Activated CD4-positive, alpha-beta T cell treated with anti-CD3 and anti-CD28 coated beads, Interleukin-10, Interleukin-2, amounts not matched to agents 100 ng/mL and 50 ng/mL, durations not matched to agents 16 hours and 8 hours (primary cell): ENCODE data around the gene NXPH3.

ENCODE experiments used
- DNase-seq: peaks from one replicate; pipeline ENCODE4 v3.0.0-alpha.2; 2020

The NXPH3 gene

DNA sequence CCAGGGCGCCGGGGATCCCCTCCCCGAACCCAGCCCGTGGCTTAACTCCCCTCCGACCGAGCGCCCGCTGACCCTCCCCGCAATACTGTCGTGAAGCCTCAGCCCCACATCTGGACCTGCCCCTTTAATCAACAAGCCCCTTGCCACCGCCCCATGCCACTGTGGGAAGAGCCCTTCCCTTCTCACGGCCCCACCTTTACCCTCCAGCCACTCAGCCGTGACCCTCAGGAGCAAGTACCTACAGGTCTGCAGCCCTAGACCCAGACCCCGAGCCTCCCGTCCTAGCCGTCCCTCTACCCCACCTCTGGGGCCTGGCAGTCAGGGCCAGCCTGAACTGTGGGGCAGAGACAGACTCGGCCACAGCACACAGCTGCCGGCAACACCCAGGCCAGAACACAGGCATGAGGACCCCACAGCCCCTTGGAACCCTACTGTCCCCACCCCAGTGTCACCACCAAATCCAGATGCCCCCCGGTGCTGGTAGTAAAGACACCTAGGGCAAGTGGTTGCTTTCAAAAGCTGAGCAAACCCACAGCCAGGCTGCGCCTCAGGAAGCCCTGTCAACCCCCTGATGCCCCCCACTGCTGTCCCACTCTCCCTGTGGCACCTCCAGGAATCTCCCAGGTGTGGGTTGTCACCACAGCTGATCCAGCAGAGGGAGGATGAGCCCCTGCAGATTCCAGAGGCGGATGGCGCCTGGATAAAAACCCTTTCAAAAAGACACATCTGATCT is 1.4 kb downstream of the NXPH3 start:
- DNase-seq: no peak

DNA sequence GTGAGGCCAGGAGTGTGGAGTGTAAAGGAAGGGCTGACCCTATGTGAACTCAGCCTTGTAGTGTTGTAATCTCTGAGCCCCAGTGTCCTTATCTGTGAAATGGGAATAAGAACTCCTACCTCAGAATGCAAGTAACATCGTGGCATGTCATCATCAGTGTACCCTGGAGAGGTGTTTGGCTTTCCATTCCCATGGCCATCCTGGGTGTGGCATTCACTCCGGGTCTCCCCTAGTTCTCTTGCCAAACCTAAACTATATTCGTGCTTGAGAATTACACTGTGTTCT is 1.9 kb downstream of the NXPH3 start:
- no peak for DNase-seq

DNA sequence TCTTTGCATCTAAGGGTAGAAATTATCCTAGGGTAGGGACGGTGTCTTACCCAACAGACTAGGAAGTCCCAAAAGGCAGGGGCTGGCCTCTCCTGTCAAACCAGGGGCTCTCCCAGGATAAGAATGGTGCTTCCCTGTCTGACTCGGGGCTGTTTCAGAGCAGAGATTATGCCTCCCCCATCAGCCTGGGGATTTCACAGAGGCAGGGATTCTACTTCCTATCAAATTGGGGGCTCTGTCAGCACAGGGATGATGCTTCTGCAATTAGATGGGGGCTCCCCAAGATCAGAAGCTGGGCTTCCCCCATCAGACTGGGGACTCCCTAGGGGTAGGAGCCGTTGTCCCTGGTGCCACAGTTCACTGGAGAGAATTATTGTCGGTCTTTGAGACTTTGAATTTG is 2.3 kb downstream of the NXPH3 start:
- DNase-seq: no peak

DNA sequence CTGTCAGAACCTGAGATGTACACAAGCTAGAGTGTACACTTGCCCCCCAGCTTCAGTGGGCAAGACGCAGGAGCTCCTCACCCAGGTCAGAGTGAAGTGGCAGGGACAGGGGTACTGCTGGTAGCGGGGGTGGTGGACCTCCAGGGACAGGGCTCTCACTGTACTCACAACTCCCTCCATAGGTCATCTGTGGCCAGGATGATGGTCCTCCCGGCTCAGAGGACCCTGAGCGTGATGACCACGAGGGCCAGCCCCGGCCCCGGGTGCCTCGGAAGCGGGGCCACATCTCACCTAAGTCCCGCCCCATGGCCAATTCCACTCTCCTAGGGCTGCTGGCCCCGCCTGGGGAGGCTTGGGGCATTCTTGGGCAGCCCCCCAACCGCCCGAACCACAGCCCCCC is 2.7 kb downstream of the NXPH3 start:
- no peak for DNase-seq

DNA sequence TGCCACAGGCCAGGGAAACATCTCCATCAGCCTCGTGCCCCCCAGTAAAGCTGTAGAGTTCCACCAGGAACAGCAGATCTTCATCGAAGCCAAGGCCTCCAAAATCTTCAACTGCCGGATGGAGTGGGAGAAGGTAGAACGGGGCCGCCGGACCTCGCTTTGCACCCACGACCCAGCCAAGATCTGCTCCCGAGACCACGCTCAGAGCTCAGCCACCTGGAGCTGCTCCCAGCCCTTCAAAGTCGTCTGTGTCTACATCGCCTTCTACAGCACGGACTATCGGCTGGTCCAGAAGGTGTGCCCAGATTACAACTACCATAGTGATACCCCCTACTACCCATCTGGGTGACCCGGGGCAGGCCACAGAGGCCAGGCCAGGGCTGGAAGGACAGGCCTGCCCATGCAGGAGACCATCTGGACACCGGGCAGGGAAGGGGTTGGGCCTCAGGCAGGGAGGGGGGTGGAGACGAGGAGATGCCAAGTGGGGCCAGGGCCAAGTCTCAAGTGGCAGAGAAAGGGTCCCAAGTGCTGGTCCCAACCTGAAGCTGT is 3.4 kb downstream of the NXPH3 start:
- no peak for DNase-seq

DNA sequence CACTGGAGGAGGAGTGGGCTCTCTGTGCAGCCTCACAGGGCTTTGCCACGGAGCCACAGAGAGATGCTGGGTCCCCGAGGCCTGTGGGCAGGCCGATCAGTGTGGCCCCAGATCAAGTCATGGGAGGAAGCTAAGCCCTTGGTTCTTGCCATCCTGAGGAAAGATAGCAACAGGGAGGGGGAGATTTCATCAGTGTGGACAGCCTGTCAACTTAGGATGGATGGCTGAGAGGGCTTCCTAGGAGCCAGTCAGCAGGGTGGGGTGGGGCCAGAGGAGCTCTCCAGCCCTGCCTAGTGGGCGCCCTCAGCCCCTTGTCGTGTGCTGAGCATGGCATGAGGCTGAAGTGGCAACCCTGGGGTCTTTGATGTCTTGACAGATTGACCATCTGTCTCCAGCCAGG is 3.9 kb downstream of the NXPH3 start:
- DNase-seq: no peak

DNA sequence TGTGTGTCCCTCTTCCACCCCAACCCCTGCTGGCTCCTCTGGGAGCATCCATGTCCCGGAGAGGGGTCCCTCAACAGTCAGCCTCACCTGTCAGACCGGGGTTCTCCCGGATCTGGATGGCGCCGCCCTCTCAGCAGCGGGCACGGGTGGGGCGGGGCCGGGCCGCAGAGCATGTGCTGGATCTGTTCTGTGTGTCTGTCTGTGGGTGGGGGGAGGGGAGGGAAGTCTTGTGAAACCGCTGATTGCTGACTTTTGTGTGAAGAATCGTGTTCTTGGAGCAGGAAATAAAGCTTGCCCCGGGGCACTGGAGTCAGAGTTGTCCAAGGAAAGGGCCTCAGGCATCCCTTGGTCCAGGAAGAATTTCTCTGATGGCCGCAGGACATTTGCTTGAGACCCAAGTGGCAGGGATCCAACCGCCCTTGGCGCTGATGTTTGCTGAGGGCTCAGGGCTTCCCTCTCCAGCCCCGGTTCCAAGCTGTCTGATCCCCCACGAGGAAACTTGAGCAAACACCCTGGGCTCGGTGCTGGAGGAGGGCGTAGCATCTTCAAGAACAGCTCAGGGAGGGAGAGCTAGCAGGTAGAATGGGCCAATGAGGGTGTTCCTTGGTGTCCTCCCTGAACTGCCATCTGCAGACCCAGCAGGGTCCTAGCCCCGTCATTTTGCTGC is 4.5 kb downstream of the NXPH3 start:
- no peak for DNase-seq

DNA sequence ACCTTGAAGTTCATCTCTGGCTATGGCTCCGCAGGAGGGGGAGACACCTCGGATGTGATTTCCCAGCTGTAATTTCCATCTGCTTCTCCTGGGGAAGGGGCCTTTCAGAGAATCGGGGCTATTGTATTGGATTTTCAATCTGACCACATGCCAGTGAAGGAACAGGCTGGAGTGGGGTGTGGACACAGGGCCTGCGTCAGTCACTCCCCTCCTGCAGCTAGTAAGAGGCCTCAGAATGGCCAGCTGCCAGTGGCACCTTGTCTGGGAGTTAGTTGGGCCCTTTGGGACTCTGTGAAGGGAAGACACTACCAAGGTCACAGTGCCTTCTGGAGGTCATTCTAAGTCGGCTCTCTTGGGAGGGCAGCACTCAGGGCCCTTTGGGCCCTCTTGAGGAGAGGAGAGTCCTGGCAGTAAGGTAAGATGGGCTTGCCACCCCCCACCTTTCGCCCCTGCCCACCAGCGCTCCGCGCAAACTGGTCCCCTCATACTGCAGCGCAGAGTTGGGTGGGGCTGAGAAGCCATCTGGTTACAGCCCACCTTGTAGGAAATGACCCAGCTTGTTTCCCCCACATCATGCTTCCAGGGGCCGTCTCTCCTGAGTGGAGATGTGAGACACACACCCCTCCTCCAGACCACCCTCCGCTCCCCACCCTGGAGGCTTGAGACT is 5.4 kb downstream of the NXPH3 start:
- DNase-seq: no peak

DNA sequence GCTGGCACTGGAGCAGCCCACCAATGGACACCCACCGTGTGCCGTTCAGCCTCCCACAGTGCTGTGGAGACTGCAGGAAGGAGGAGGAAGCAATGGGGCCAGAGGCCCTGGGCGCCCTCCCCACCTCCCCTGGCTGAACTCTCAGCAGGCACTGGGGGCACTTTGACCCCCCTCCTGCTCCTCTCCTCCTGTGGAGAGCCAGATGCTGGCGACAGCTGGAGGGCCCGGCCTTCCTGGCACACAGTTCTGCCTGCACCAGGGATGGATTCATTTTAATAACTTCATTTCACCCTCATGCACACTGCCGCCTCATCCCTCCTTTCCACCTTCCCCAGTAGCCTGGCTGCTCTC is 6.0 kb downstream of the NXPH3 start:
- no peak for DNase-seq

DNA sequence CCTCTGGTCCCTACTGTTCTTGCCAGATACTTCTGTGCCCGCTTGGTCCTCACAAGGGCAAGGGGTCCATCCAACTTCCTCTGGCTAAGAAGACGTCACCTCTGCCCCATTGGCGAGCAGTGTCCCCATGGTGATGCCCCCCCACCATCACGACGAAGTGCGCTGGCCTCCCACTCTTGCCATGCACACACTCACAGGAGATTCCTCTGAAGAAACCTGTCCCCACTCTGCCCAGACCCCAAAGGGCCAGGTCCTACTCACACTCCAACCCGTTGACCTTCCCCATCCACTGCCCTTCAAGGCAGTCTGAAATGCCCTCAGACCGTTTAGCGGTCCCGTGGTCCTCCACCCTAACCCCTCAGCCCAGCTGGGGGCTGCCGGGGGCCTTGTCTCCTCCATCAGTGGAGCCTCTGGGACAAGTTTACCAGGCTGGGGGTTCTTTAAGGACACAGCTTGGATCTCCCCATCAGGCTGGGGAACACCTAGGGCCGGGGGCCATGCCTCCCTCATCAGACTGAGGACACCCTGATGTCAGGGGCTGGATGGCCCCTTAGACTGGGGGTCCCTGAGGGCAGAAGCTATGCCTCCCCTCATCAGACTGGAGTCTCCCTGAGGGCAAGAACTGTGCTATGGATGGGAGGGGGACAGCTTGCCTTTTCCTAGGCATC is 6.5 kb downstream of the NXPH3 start:
- no peak for DNase-seq

DNA sequence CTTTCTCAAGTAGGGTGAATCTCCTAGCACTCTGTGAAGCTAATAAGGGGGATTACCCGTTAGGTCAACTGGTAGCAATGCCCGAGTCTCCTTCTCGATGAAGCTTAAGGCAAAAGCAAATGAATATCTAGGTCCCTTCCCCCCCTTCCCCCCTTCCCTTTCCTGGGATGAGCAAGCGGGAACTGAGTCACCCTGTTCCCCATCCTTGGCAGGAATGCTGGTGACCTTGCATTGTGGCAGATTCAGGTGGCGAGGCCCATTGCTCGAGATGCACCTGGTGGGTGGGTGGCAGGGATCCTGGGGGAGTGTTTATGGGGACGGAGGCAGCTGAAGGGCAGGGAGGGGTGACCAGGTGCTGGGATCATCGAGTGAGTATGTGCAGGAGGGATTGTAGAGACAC is 7.1 kb downstream of the NXPH3 start:
- DNase-seq: no peak

DNA sequence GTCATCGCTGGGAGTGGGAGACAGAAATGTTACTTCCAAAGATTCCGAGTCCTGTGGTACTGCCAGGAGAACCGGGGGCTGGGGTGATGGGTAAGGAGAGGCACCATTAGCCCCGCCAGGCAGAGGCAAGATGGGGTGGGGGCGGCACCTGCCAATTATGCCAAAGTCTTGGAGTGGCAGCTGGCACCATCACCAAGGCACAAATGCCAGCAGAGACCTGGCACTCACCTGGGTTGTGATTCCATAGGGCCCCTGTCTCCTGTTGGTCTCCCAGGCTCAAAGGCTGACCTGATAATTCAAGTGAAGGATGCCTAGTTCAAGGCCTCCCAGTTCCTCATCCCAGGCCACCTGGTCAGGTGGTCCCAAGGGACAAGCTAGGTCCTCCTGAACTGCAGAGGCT is 7.6 kb downstream of the NXPH3 start:
- no peak for DNase-seq

DNA sequence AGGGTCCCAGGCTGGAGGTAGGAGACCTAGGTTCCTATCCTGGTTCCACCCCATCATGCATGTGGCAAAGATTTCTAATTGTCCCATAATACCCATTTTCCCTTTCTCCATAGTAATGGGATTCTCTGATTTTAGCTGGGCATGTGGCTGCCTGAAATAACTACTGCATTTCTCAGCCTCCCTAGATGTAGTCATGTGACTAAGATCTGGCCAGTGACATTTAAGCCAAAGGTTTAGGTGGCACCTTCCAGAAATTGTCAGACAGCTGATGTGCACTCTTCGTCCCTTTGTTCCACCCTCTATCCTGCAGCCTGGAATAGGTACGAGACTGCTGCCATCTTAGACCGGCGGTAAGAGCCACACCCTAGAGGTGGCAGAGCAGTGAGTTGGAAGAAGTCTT is 8.2 kb downstream of the NXPH3 start:
- no peak for DNase-seq

DNA sequence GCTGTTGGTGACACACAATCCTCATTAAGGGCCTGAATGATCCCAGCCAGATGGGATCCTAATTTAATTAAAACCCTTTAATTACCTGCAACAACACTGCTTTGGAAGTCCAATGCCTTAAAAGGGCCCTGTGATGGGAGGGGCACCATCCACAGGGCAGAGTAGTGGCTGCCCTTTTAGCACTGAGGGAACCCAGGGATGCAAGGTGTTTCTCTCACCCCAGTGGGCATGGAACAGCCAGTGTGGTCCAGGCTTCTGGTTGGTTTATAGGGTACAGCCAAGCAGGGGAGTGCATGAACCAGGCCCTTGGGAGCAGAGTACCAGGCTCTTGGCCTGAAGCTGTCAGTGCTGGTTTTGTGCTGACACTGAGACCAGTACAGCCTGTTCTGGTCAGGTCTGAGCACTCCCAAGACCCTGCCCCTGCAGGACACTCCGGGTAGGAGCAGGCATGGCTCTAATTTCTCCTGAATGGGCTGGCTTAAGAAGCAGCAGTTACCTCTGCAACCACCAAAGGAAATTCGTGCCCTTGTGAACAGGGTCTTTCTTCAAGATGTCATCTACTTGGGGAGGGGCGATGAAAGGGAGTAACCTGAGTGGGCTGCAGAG is 9.9 kb downstream of the NXPH3 start:
- DNase-seq: no peak

DNA sequence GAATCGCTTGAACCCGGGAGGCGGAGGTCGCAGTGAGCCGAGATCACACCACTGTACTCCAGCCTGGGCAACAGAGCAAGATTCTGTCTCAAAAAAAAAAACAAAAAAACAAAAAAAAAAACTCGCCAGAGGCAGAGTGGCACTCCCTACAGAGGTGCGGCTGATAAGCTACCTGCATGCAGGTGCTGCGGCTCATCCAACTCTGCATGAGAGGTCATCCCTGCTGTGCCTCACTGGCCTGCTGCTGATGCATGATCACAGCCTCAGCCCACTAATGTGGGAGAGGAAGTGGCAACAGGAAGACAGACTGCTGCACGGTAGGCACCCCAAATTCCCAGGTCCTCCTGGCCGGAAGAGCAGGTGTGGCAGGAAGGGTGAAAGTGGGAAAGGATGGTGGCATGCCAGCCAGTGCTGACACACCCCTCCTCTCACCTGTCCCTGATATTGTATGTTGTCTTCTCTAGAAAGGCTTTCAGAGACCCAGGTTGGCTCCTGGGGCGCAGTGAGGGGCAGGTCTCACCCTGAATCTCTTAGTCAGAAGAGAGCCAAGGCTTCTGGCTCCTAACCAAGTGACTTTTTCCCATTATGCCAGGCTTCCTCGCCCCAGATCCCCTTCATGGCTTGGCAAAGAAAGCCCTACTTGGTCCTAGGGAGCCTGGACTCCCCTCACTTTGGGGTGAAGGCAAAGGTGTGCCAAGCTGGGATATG is 11.8 kb downstream of the NXPH3 start:
- DNase-seq: no peak

DNA sequence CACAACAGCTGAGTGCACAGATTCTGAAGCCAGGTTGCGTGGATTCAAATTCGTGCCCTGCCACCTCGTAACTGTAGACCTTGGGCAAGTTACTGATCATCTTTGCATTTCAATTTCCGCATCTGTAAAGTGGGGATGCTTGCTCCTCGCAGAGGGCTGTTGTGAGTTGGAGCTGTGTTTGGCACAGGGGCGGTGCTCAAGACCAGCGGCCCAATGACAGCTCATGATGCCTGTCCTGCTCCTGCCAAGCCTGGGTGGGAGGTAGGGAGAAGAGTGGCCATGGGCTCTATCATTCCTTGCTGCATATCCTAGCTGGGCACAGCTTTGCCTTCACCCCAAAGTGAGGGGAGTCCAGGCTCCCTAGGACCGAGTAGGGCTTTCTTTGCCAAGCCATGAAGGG is 12.6 kb downstream of the NXPH3 start:
- DNase-seq: no peak

DNA sequence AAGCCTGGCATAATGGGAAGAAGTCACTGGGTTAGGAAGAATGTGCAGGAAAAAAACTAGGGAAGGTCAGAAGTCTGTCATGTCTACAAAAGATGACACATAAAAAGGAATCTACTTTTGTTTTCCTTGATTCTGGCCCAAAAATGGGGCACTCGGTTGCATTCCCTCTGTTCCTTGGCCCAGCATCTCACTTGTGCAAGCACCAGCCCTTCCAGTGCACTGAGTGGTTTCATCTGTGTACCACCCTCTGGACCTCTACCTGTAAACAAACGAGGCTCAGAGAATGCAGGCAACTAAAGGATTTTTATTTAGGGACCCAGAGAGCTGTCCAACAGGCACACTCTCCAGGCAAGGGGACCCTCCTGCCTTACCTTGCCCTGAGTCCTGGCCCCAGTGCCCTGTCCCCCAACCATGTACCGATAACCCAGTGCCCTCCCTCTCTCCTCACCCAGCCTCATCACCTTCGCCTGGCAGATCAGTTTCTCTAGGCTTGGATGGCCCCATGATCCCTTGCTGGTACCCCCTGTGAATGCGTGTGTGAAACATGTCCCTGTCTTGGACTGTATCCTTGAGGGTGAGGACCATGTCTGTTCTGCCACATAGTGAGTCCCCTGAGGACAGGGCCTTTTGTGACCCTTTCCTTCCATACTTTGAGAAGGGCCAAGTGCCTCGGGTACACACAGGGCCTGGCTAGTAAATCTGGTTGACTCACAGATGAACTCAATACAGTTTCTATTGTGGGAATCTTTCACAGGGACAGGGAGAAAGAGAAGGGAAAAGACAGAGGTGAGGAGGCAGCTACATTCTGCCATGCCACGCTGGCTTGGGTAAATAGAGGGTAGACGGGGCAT is 13.3 kb downstream of the NXPH3 start:
- DNase-seq: no peak

DNA sequence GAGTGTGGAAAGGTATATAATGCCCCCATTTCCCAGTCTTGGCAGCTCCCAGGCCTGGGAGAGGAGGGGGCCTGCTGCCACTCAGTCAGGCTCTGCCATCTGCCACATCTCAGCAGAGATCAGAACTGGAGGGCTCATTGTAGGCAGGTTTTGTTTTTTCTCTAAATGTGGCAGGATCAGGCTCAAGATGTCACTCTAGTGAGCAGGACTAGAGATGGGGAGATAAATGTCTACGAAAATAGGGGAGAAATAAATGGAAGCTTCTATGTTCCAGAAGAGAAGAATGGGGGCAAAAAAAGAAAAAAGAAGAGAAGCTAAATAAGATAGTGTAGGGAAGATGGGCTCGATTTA is 13.9 kb downstream of the NXPH3 start:
- no peak for DNase-seq

DNA sequence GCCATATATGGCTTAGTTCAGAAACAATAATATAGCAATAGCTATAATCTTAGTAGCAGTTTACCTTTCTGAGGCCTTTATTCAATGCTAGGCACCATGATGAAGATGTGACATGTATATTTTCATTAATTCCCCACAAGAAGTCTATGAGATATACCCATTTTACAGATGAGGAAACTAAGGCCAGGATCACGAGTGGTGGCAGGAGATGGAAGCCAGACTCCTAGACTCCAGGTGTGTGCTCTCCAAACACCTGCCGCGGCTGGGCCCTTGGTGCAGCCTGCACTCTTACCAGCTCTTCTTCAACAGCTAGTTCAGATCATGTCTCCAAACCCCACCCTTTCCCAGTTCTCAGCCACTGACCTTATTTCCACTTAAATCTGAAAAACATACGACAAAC is 15.2 kb downstream of the NXPH3 start:
- no peak for DNase-seq

DNA sequence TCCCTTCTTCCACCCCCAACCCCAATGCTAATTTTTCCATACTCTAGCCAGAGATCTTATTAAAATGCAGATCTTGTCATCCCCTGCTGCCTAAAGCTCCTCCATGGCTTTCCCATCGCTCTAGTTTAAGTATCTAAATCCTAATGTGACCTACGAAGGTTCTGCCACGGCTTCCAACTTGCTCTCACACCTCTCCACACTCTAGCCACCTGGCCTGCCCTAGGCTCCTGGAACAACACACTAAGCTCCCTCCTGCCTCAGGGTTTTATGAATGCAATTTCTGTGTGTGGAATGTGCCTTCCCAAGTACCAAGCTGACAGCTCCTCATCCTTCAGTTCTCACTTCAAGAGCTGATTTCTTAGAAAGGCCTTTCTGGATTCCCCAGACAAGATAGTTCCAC is 16.6 kb downstream of the NXPH3 start:
- no peak for DNase-seq

DNA sequence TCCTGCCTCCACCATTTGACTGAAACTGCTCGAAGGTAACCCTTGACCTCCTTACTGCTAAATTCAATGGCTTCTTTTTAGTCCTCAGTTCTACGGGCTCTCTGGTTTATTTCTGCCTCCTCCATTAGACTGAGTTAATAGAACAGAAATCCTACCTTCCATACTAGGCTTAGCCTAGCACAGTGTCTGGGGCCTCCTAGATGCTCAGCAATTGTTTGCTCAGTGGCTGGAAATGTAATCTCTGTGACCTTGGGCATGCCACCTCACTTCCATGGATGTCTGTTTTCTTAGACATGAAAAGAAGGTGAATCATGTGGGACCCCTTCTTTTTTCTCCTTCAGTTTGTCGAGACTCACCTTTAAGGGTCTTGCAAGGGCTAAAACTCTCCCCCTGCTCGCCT is 19.7 kb downstream of the NXPH3 start:
- DNase-seq: no peak

DNA sequence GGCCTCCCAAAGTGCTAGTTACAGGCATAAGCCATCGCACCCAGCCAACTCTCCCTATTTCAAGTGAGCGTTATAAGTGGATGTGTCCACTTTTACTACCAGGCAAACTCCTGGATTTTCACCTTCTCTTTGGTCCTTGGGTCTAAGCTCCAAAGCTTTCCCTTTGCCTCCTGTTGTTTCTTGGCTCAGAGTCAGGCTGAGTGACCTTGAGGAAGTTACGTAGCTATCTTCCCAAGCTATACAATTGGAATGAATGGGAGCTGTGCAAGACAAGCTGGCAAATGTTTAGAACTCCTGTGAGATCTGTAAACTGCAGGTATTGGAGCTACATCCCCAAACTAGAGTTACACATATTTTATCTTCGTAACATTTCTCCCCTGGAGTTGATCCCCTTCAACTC is 20.3 kb downstream of the NXPH3 start:
- no peak for DNase-seq
